Eye (tissue), 1 donor: ENCODE data around the gene OR5M8.

Source experiments
- DNase-seq: peaks from one replicate; pipeline ENCODE4 v3.0.0-alpha.2; 2015

OR5M8 gene

GRCh38 chr11:56491270-56491669 lies at the start of gene OR5M8:
Gene OR5M8, minus strand, starts transcription at chr11:56491370. Its CDS starts 0 bp downstream, at chr11:56491370.
- DNase-seq = no peak

GRCh38 chr11:56533054-56533740 lies 42.0 kb upstream of the OR5M8 start:
- no peak for DNase-seq

GRCh38 chr11:56531856-56532255 lies 40.7 kb upstream of the OR5M8 start:
- DNase-seq = no peak

- DNase-seq = no peak
Measured at GRCh38 chr11:56522008-56522407, 30.8 kb upstream of the OR5M8 start.

- no peak for DNase-seq
Measured at GRCh38 chr11:56513280-56513679, 22.1 kb upstream of the OR5M8 start.

GRCh38 chr11:56509439-56509838 lies 18.3 kb upstream of the OR5M8 start:
- no peak for DNase-seq

- DNase-seq = no peak
Measured at GRCh38 chr11:56497010-56497409, 5.8 kb upstream of the OR5M8 start.

- DNase-seq = no peak
Measured at GRCh38 chr11:56495117-56495516, 3.9 kb upstream of the OR5M8 start.

GRCh38 chr11:56486801-56487200 lies 4.4 kb downstream of the OR5M8 start:
- DNase-seq = no peak

GRCh38 chr11:56474729-56475235 lies 16.4 kb downstream of the OR5M8 start:
- DNase-seq = no peak

- no peak for DNase-seq
Measured at GRCh38 chr11:56473252-56473651, 17.9 kb downstream of the OR5M8 start, which contains the start of gene OR5M3. Gene OR5M3, minus strand, starts transcription at chr11:56473352. Its CDS starts 2,855 bp downstream, at chr11:56470497.

- no peak for DNase-seq
Measured at GRCh38 chr11:56457076-56457475, 34.1 kb downstream of the OR5M8 start.

GRCh38 chr11:56453521-56453920 lies 37.6 kb downstream of the OR5M8 start:
- DNase-seq = no peak
